ENCODE measurements around the gene CRISPLD2.

The CRISPLD2 gene

DNA sequence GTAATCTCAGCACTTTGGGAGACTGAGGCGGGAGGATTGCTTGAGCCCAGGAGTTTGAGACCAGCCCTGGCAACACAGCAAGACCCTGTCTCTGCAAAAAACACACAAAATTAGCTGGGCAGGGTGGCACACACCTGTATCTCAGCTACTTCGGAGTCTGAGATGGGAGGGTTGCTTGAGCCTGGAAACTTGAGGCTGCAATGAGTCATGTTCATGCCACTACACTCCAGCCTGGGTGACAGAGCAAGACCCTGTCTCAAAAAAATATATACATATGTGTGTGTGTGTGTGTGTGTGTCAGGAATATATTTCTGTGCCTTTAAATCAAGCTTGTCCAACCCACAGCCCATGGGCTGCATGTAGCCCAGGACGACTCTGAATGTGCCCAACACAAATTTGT lies 55.2 kb downstream of the CRISPLD2 start:
- DNase-seq (ENCODE audit: extremely low read depth, low read depth): no peak
- TF ChIP-seq, protein P1, sequence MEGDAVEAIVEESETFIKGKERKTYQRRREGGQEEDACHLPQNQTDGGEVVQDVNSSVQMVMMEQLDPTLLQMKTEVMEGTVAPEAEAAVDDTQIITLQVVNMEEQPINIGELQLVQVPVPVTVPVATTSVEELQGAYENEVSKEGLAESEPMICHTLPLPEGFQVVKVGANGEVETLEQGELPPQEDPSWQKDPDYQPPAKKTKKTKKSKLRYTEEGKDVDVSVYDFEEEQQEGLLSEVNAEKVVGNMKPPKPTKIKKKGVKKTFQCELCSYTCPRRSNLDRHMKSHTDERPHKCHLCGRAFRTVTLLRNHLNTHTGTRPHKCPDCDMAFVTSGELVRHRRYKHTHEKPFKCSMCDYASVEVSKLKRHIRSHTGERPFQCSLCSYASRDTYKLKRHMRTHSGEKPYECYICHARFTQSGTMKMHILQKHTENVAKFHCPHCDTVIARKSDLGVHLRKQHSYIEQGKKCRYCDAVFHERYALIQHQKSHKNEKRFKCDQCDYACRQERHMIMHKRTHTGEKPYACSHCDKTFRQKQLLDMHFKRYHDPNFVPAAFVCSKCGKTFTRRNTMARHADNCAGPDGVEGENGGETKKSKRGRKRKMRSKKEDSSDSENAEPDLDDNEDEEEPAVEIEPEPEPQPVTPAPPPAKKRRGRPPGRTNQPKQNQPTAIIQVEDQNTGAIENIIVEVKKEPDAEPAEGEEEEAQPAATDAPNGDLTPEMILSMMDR (IDR thresholded peaks at IDR 0.05; ENCODE audit: low read depth, low read length, missing control alignments): no peak
- no peak overlapping the region for H3K4me3 ChIP-seq (replicated peaks; ENCODE audit: low read depth, low read length)

DNA sequence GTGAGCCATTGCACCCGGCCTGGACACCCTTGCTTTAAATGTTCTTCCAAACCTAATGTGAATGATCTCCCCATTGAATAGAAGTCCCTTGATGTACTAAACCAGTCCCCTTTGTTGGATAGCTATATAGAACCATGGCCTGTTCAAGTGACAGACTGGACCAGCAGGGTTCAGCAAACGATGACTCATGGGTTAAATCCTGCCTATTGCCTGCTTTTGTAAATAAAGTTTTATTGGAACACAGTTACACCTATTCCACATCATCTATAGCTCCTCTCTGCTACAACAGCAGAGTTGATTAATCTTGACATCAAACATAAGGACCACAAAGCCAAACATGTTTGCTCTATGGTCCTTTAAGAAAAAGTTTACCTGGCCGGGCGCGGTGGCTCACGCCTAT lies 56.1 kb downstream of the CRISPLD2 start:
- TF ChIP-seq, protein P1 (IDR thresholded peaks at IDR 0.05; ENCODE audit: low read depth, low read length, missing control alignments): no peak
- H3K4me3 ChIP-seq (replicated peaks; ENCODE audit: low read depth, low read length): no peak overlapping the region
- no peak for DNase-seq (ENCODE audit: extremely low read depth, low read depth)

DNA sequence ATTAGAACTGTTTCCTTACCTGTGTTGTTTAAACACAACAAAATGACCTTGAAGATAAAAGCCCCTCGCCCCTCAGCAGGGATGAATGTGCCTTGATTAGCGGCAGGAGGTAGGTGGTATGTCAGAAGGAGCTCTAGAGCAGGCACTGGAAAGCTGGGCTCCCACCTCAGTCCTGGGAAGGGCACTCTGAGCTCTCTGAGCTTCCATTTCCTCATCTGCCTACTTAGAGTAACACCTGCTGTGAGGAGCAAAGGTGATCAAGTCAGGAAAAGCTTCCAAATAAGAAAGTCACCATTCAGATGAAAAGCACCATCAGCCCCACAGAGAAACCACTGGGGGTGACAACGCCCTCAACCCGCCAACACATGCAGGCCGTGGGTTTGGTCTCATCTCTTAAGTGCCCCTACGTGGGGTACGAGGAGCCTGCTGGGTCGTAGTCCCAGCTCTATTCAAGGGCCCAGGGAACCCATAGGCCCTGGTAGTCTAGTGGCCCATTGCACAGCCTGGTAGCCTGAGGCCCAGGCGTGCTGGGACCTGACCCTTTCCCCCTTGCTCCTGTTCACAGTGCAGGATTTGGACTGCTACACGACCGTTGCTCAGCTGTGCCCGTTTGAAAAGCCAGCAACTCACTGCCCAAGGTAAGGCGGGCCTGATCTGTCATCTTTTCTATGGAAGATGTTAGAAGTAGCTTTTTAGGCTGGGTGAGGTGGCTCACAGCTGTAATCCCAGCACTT lies 57.3 kb downstream of the CRISPLD2 start:
- TF ChIP-seq, protein P1 (IDR thresholded peaks at IDR 0.05; ENCODE audit: low read depth, low read length, missing control alignments): no peak
- no peak overlapping the region for H3K4me3 ChIP-seq (replicated peaks; ENCODE audit: low read depth, low read length)
- no peak for DNase-seq (ENCODE audit: extremely low read depth, low read depth)

DNA sequence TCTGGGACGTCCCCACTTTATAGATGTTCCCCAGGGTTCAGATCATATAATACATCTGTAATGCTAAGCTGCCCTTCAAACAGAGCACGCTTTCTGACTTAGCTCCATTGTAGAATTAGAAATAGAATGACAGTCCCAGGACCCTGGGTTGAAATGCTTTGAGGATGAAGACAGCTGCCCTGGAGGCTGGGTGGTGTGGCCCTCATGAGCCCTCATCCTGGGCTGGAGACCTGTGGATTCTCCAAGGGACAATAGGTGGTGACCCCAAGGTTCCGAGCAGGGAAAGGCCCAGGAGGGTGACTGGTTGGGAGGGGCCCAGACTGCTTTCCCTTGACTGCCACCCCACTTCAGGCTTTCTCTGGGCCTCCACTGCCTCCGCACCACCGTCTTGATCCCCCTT lies 59.0 kb downstream of the CRISPLD2 start:
- TF ChIP-seq, protein P1 (IDR thresholded peaks at IDR 0.05; ENCODE audit: low read depth, low read length, missing control alignments): no peak
- DNase-seq (ENCODE audit: extremely low read depth, low read depth): no peak
- H3K4me3 ChIP-seq (replicated peaks; ENCODE audit: low read depth, low read length): no peak overlapping the region

DNA sequence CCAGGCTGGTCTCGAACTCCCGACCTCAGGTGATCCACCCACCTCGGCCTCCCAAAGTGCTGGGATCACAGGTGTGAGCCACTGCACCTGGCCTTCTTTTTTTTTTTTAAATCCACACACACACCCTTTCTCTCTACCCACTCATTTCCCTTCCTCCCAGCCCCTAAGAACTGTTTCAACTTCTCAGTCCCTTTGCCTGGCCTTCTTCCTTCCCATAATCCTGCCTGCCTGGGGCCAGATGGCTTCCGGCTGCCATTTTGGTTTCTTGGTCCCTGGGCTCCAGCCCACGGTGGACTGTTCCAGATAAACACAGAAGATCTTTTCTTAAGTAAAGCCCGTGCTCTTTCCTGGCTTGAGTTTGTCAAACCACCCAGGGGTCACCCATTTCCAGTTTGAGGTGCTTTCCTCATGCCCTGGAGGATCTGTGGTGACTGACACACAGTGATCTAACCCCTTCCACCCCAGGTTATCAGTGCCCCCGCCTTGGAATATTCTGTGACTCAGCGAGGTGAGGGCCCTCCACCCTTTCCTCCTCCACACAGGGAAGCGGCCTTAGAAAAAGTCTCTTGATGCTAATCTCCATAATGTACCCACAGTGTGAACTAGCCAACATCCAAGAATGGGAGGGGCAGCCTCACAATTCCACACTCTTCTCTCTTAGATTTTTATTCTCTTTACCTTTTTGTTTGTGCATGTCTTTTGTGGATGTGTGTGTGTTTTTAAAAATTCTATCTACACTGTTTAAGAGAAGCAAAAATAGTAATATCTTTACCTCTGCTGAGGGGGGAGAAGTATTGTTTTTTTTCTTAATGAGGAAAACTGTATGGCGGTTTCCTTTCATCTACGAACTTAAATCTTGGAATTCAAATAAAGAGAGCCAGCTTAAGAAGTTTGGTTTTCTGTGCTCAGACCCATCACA lies 60.0 kb downstream of the CRISPLD2 start:
- TF ChIP-seq, protein P1 (IDR thresholded peaks at IDR 0.05; ENCODE audit: low read depth, low read length, missing control alignments): no peak
- H3K4me3 ChIP-seq (replicated peaks; ENCODE audit: low read depth, low read length): no peak overlapping the region
- DNase-seq (ENCODE audit: extremely low read depth, low read depth): no peak

DNA sequence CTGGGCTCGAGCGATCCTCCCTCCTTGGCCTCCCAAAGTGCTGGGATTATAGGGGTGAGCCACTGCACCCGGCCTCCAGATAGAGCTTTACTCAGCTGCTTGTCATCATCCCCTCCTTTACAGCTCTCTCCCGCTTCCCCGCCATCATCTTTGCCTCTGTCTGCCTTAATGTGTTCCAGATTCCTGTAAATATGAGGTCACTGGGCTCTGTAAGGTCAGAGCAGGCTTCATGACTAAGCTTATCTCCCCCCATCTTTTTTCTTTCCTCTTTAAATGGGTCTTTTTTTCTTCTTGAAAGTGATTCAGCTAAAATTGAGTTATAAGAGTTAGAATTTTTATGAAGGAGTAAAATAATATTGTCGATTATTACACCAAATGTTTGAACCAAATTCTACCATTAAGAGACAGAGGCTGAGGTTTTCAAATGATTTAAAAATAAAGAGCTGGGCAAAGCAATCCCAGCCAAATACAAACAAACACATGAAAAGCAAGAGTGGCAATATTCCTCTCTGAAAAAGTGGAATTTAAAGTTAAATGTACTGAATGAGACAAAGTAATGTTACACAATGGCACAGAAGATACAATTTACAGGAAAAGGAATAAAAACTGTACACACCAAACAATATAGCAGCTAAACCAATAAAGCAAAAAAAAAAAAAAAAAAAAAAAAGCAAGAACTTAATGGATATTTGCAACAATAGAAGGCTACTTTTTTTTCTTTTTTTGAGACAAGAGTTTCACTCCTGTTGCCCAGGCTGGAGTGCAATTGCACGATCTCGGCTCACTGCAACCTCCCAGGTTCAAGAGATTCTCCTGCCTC lies 62.1 kb downstream of the CRISPLD2 start:
- DNase-seq (ENCODE audit: extremely low read depth, low read depth): peak; percentile 83
- no peak overlapping the region for H3K4me3 ChIP-seq (replicated peaks; ENCODE audit: low read depth, low read length)
- TF ChIP-seq, protein P1 (IDR thresholded peaks at IDR 0.05; ENCODE audit: low read depth, low read length, missing control alignments): no peak
